HepG2 (cell line): ENCODE measurements around the gene DHX16. TPM values are rescaled to one million over a fixed set of nuclear protein-coding genes. Genes with fewer than 3 reads are reported as not detected.

Experiments used
- CENPT ChIP-seq: sonication (generic); formaldehyde crosslinking; IDR thresholded peaks from 2 replicates; pipeline ENCODE4 v1.8.0; 2022; ENCODE audit warnings: low read depth, mild to moderate bottlenecking, moderate library complexity, missing genetic modification reagents
- NFIB ChIP-seq: sonication (generic); formaldehyde crosslinking; IDR thresholded peaks from 2 replicates; pipeline ENCODE4 v1.9.0; 2021; ENCODE audit warnings: missing genetic modification reagents, mild to moderate bottlenecking, borderline replicate concordance
- RBAK ChIP-seq: sonication (generic); formaldehyde crosslinking; IDR thresholded peaks from 2 replicates; pipeline ENCODE4 v1.5.1; 2020; ENCODE audit warnings: mild to moderate bottlenecking, missing genetic modification reagents
- TGIF2 ChIP-seq: IDR thresholded peaks from 2 replicates; pipeline ENCODE4 v1.6.1; 2016; ENCODE audit warnings: control low read depth, missing compliant biosample characterization
- ZNF350 ChIP-seq: sonication (generic); formaldehyde crosslinking; IDR thresholded peaks from 2 replicates; pipeline ENCODE4 v1.4.0; 2020; ENCODE audit warnings: mild to moderate bottlenecking, low read depth, missing genetic modification reagents, borderline replicate concordance
- ZNF44 ChIP-seq: sonication (generic); formaldehyde crosslinking; IDR thresholded peaks from 2 replicates; pipeline ENCODE4 v1.5.1; 2020; ENCODE audit warnings: mild to moderate bottlenecking, missing genetic modification reagents
- ZNF713 ChIP-seq: sonication (generic); formaldehyde crosslinking; IDR thresholded peaks from 2 replicates; pipeline ENCODE4 v1.4.0; 2020; ENCODE audit warnings: mild to moderate bottlenecking, missing genetic modification reagents
- ZNF773 ChIP-seq: sonication (generic); formaldehyde crosslinking; IDR thresholded peaks from 2 replicates; pipeline ENCODE4 v1.4.0; 2020; ENCODE audit warnings: missing genetic modification reagents, borderline replicate concordance
- ZNF776 ChIP-seq: sonication (generic); formaldehyde crosslinking; IDR thresholded peaks from 2 replicates; pipeline ENCODE4 v1.4.0; 2020; ENCODE audit warnings: mild to moderate bottlenecking, missing genetic modification reagents
- polyA plus RNA-seq, 8 experiments: library from polyadenylated mRNA; depleted of rRNA in 3 of 8; stranded (reverse) in 7 of 8; unstranded in 1 of 8; fragments of >200 nt; fragmentation: Illumina TruSeq in 4 of 8; extraction: Trizol in 4 of 8; gene quantifications; 2 replicates each; pipeline versions ENCODE4 v1.2.1 to v1.2.3, GENCODE V29; 2011 to 2016; ENCODE audit warnings: low read depth in 4 of 8, missing spikeins in 1 of 8, mixed read lengths in 1 of 8; ENCODE audit not compliant: insufficient read depth in 1 of 8
- total RNA-seq, 5 experiments: library from RNA; depleted of rRNA; stranded (reverse); fragments of >200 nt; fragmentation: Illumina TruSeq; extraction: Trizol; gene quantifications; 2 replicates each; pipeline ENCODE4 v1.2.3, GENCODE V29; 2016; ENCODE audit warnings: low read depth in 1 of 5
- TF ChIP-seq, protein P1 (sequence below): sonication (generic); formaldehyde crosslinking; IDR thresholded peaks from 2 replicates; pipeline ENCODE4 v1.4.0; 2020; ENCODE audit warnings: missing genetic modification reagents
- TF ChIP-seq, protein P2 (sequence below): IDR thresholded peaks from 2 replicates; pipeline ENCODE4 v1.6.1; 2016; ENCODE audit warnings: low read depth

Gene DHX16
- total and polyA plus RNA-seq, 2 of the 13 experiments (the other 11 are each of a cell fraction or from before 2014, with no cell fraction given), result 57.0 to 58.5 TPM

DNA sequence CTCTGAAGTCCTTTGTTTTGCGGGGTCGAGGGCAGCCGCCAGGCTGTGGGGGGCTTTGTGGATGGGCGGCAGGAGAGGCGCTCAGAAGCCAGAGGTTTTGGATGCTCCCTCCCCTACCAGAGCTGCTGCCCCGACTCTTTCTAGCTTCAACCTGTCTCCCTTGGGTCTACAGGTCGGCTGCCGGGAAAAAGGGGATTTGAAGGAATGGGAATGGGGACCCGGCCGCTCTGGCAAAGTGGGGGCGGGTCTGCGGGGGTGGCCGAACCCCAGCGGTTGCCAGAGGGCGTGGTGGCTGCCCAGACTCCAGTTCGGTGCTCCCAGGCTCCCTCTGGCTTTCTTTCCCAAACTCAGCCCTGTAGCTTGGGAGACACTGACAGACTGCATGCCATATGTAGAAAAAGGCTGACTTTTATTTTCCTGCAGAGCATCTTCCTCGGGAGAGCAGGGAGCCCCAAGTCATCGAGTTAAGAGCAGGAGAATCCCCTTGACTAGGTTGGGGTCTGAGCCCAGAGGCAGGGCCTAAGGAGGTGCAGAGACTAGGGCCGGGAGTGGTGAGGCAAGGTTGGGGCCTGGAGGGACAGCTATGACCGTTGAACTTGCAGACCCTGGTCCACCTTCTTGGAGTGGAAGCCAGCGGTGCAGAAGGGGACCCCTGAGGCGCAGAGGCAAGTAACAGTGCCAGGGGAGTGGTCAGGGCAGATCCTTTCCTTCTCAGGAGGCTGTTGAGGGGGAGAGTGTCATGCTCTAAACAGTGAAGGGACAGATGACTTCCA, 15.0 kb upstream of the DHX16 start (continued):
- TF ChIP-seq, protein P1, sequence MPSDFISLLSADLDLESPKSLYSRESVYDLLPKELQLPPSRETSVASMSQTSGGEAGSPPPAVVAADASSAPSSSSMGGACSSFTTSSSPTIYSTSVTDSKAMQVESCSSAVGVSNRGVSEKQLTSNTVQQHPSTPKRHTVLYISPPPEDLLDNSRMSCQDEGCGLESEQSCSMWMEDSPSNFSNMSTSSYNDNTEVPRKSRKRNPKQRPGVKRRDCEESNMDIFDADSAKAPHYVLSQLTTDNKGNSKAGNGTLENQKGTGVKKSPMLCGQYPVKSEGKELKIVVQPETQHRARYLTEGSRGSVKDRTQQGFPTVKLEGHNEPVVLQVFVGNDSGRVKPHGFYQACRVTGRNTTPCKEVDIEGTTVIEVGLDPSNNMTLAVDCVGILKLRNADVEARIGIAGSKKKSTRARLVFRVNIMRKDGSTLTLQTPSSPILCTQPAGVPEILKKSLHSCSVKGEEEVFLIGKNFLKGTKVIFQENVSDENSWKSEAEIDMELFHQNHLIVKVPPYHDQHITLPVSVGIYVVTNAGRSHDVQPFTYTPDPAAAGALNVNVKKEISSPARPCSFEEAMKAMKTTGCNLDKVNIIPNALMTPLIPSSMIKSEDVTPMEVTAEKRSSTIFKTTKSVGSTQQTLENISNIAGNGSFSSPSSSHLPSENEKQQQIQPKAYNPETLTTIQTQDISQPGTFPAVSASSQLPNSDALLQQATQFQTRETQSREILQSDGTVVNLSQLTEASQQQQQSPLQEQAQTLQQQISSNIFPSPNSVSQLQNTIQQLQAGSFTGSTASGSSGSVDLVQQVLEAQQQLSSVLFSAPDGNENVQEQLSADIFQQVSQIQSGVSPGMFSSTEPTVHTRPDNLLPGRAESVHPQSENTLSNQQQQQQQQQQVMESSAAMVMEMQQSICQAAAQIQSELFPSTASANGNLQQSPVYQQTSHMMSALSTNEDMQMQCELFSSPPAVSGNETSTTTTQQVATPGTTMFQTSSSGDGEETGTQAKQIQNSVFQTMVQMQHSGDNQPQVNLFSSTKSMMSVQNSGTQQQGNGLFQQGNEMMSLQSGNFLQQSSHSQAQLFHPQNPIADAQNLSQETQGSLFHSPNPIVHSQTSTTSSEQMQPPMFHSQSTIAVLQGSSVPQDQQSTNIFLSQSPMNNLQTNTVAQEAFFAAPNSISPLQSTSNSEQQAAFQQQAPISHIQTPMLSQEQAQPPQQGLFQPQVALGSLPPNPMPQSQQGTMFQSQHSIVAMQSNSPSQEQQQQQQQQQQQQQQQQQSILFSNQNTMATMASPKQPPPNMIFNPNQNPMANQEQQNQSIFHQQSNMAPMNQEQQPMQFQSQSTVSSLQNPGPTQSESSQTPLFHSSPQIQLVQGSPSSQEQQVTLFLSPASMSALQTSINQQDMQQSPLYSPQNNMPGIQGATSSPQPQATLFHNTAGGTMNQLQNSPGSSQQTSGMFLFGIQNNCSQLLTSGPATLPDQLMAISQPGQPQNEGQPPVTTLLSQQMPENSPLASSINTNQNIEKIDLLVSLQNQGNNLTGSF (CRISPR knock-in tag), result no peak
- 0 out of 2 replicates have a peak, but pooled peaks have one; percentile 10 for TF ChIP-seq TGIF2
- TF ChIP-seq ZNF44 (CRISPR knock-in tag), result 0 out of 2 replicates have a peak, but pooled peaks have one; percentile 5
- TF ChIP-seq ZNF776 (CRISPR knock-in tag), result no peak
- no peak for TF ChIP-seq NFIB (CRISPR knock-in tag)
- TF ChIP-seq, protein P2, sequence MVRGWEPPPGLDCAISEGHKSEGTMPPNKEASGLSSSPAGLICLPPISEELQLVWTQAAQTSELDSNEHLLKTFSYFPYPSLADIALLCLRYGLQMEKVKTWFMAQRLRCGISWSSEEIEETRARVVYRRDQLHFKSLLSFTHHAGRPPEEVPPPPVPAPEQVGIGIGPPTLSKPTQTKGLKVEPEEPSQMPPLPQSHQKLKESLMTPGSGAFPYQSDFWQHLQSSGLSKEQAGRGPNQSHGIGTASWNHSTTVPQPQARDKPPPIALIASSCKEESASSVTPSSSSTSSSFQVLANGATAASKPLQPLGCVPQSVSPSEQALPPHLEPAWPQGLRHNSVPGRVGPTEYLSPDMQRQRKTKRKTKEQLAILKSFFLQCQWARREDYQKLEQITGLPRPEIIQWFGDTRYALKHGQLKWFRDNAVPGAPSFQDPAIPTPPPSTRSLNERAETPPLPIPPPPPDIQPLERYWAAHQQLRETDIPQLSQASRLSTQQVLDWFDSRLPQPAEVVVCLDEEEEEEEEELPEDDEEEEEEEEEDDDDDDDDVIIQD (CRISPR knock-in tag), result no peak
- TF ChIP-seq CENPT, result no peak
- TF ChIP-seq RBAK, result no peak
- TF ChIP-seq ZNF350, result 0 out of 2 replicates have a peak, but pooled peaks have one; percentile 4
- TF ChIP-seq ZNF713, result no peak
- no peak for TF ChIP-seq ZNF773 (CRISPR knock-in tag)
